AG09319 (cell line): Measurements from ENCODE around the gene FBXL12.
"Not testable (repeated sequence)": the region's sequence is repeated elsewhere in the genome, so short reads cannot be mapped to it uniquely, and the experiment has no call there.

Experiments used
- DNase-seq: peaks from one replicate; pipeline ENCODE4 v3.0.0-alpha.2; 2010; ENCODE audit warnings: low read depth; ENCODE audit errors: extremely low read depth
- CTCF ChIP-seq: IDR thresholded peaks from 2 replicates; pipeline ENCODE4 v1.5.1; 2011; ENCODE audit warnings: low read depth, mild to moderate bottlenecking, inconsistent platforms, low read length, moderate library complexity

The FBXL12 gene

DNA sequence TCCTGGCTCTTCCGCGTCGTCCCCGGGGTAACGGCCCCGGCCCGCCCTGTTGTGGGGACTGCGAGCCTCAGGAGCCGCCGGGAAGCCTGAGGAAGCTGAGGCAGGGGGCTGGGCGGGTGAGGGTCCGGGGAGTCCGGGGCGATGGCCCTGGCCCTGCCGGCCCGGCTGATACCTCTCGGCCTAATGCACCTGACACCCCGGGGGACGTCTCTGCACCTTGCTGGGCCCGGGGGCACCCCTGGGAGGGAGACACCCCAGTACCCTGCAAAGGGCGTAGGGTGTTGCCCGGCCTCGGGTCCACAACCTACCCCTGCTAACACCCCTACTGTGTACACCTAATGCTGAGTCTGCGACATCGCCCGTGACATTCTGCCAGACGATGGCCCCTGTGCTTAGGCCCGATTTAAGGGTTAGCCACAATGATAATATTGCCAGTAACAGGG is 16.6 kb upstream of the FBXL12 start:
- DNase-seq = no peak
- no peak for TF ChIP-seq CTCF

DNA sequence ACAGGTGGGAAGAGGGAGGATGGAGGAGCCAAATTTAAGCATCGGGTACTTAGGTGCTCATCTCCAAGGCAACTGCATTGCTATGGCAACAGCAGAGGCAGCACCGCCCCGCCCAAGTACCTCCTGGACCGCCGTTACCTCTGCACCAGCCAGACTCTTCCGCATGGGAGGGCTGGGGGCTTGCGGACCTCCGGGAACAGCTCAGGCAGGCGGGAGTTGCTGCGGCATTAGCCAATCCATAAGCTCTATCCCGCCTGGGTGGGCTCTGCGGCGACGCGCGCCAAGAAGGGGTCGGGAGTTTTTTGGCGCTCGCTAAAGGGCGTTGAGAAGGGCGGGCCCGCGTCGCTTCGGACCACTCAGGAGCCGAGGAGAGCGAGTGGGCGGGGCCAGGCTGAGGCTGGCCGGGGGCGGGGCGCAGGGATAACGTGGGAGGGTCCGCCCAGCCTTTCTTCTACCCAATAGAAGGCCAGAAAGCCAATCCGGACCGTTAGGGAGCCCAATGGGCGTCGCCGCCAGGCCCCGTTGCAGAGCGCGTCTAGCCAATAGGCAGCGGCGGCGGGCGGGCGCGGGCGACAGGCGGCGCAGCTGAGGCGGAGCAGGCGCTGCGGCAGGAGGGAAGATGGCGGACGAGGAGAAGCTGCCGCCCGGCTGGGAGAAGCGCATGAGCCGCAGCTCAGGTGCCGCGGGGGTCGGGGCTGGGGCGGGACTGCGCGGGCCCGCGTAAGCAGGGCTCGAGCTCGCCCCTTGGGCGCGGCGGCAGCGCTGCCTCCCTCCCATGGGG is 16.0 kb upstream of the FBXL12 start, which contains the start of gene PIN1:
TSS of gene PIN1 (plus strand) at position 593 of the 781 bp plus-strand sequence. CDS start at position 620, 27 bp downstream.
- peak; percentile 95 for DNase-seq
- TF ChIP-seq CTCF = peak; percentile 27

- TF ChIP-seq CTCF = no peak
These were observed 15.4 kb upstream of the FBXL12 start for GRCh38 chr19:9834307-9834725.

DNA sequence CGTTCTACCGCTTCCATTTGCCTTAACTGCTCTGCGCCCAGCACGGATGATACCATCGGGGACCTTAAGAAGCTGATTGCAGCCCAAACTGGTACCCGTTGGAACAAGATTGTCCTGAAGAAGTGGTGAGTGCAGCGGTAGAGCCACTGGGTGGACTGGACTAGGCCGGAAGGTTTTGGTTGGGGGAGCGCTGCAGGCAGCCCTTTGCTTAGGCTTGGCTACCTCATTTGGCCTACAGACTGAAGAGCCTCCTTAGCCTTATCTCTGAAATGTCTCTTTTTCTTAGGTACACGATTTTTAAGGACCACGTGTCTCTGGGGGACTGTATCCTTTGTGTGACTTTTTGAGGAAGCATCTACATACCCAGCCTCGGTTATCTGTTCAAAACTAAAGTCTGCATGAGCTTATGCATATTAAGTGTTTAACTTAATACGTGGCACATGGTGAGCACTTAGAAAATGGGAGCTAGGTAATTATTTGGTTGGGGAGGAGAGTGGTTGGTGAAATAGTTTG is 9.7 kb upstream of the FBXL12 start:
- no peak for TF ChIP-seq CTCF
- no peak for DNase-seq

More at GRCh38 chr19:9834307-9834725, 15.4 kb upstream of the FBXL12 start:
- DNase-seq = no peak

DNA sequence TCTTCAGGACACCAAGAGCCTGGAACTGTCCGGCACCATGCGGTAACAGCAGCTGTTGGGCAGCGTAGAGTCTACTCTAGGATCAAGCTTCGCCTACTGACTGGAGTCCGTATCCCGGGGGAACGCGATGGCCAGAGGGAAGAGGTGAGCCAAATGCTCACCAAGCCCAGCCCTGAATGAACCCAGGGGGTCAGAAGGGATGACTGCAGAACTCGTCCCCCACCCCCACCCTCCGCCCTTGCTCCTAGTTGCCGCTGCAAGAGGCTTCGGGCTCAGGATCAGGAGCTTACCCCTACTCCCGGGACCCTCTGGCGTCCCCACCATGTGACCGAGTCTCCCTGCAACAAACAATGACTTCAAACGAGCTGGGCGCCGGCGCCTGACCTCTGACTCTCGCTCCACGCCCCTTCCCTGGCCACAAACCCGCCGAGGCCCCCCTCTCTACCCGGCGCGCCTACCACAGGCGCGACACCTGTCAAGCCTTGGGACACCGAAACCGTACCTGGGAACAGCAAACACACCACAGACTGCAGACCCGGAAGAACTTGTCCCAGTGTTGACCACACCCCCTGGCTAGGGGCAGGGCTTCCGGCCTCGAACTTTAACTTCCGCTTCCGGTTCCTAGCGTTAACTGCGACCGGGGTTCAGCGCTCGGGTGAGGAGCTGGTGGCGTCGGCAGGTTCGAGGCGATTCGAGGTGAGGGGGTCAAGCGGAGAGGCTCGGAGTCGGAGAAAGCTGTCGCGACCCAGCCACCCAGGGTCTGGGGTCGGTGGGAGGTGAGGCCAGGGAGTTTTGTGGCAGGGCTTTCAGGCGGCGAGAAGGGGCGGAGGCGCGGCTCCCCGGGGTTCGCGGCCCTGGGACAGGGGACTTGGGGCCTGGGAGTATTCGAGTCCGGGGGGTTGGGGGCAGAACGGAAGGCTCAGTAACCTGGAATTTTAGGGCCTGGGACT is 8.7 kb upstream of the FBXL12 start, which contains the start of gene UBL5:
TSS of gene UBL5 (plus strand) at position 630 of the 950 bp plus-strand sequence. CDS start 420 bp downstream, outside the sequence.
- DNase-seq = peak; percentile 40
- no peak for TF ChIP-seq CTCF

GRCh38 chr19:9823816-9824215 is 4.9 kb upstream of the FBXL12 start:
- TF ChIP-seq CTCF = no peak
- no peak for DNase-seq

GRCh38 chr19:9820034-9820433 is 1.2 kb upstream of the FBXL12 start:
- not testable (repeated sequence) for DNase-seq
